HepG2 (cell line): ENCODE measurements around the gene PCNT. TPM values are rescaled to one million over a fixed set of nuclear protein-coding genes. Genes with fewer than 3 reads are reported as not detected.

Source experiments
- ASH2L ChIP-seq: fragments of 300-600, 200-600 bp; sonication (generic); IDR thresholded peaks from 2 replicates; pipeline ENCODE4 v1.7.0; 2017; ENCODE audit warnings: low read depth, mild to moderate bottlenecking, moderate library complexity, mixed read lengths, low read length; ENCODE audit not compliant: insufficient read length
- E2F2 ChIP-seq: sonication (generic); formaldehyde crosslinking; IDR thresholded peaks from 2 replicates; pipeline ENCODE4 v1.4.0; 2020; ENCODE audit warnings: missing genetic modification reagents, borderline replicate concordance
- NFATC3 ChIP-seq: sonication (generic); formaldehyde crosslinking; IDR thresholded peaks from 2 replicates; pipeline ENCODE4 v1.5.1; 2020; ENCODE audit warnings: mild to moderate bottlenecking, missing genetic modification reagents
- RFX1 ChIP-seq: fragments of 450-650 bp; IDR thresholded peaks from 2 replicates; pipeline ENCODE4 v1.6.1; 2017
- TFE3 ChIP-seq: IDR thresholded peaks from 2 replicates; pipeline ENCODE4 v1.6.1; 2016
- ZBTB4 ChIP-seq: sonication (generic); formaldehyde crosslinking; IDR thresholded peaks from 2 replicates; pipeline ENCODE4 v1.4.0; 2020; ENCODE audit warnings: missing genetic modification reagents, mild to moderate bottlenecking, borderline replicate concordance
- ZNF256 ChIP-seq: sonication (generic); formaldehyde crosslinking; conservative IDR thresholded peaks from 2 replicates; pipeline ENCODE4 v1.4.0; 2020; ENCODE audit warnings: missing genetic modification reagents
- polyA plus RNA-seq, 8 experiments: library from polyadenylated mRNA; depleted of rRNA in 3 of 8; stranded (reverse) in 7 of 8; unstranded in 1 of 8; fragments of >200 nt; fragmentation: Illumina TruSeq in 4 of 8; extraction: Trizol in 4 of 8; gene quantifications; 2 replicates each; pipeline versions ENCODE4 v1.2.1 to v1.2.3, GENCODE V29; 2011 to 2016; ENCODE audit warnings: low read depth in 4 of 8, missing spikeins in 1 of 8, mixed read lengths in 1 of 8; ENCODE audit not compliant: insufficient read depth in 1 of 8
- total RNA-seq, 5 experiments: library from RNA; depleted of rRNA; stranded (reverse); fragments of >200 nt; fragmentation: Illumina TruSeq; extraction: Trizol; gene quantifications; 2 replicates each; pipeline ENCODE4 v1.2.3, GENCODE V29; 2016; ENCODE audit warnings: low read depth in 1 of 5

The PCNT gene
- total and polyA plus RNA-seq, 2 of the 13 experiments (the other 11 are each of a cell fraction or from before 2014, with no cell fraction given): 5.6 to 12.4 TPM

- TF ChIP-seq ZNF256 (CRISPR knock-in tag) (no peak), ASH2L (no peak), TFE3 (no peak), E2F2 (CRISPR knock-in tag) (no peak), NFATC3 (CRISPR knock-in tag) (no peak), ZBTB4 (CRISPR knock-in tag) (no peak), RFX1 (no peak)
These were observed 133.9 kb downstream of the PCNT start (continued) for GRCh38 chr21:46457801-46458314.
